ENCODE results near the gene LMBRD1.
"Not testable (repeated sequence)": the region's sequence is repeated elsewhere in the genome, so short reads cannot be mapped to it uniquely, and the experiment has no call there.

Gene LMBRD1

DNA sequence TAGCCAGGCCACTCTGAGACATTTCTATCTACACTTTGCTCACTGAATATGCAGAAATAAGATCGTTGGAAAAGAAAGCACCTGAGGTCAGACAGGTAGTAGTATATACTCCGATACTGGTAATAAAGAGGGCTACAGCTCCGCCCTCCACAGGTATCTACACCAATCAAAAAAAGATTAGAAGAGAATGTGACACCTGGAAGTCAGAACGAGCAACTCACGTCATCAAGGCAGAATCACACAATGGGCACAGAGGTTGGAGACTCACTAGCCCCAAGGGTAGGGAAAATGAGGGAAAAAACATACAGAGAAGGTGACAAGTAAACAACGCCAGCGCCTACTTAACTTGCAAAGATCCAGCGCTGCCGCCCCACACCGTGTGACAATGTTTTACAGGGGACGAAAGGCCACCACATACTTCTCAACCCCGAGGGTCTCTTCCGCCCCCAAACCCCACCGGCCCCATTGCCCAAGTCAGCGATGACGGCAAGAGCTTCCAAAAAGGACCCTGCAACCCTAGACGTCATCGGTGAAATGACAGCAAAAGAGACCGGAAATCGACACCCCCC is 653 bp downstream of the LMBRD1 start:
- DNase-seq (ENCODE audit: low read depth) = no peak

DNA sequence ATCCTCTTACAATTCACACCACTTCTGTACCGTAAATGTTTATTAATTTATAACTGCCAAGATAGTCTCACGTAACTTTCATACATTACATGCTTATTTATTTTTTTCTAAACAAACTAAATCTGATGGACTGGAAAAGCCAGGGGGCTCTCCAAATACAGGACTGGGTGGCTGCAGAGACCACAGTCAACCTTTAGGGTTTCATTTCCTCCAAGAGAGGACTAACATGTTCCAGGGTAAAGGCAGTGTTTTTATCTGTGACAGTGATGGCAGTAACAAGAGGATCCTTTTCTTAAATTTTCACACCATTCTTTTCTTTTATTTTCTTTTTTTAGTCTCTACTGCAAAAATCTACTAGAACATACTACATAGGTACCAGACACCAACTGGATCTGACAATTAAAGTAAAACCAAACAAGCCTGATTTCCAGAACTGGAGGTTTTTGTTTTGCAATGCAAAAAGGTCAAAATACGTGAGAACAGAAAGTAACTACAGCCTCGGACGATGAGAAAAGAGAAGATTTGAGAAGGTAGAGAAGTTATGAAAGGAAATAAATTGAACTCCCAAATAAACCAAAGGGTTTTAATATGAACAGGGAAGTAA is 1.2 kb downstream of the LMBRD1 start:
- DNase-seq (ENCODE audit: low read depth) = no peak

DNA sequence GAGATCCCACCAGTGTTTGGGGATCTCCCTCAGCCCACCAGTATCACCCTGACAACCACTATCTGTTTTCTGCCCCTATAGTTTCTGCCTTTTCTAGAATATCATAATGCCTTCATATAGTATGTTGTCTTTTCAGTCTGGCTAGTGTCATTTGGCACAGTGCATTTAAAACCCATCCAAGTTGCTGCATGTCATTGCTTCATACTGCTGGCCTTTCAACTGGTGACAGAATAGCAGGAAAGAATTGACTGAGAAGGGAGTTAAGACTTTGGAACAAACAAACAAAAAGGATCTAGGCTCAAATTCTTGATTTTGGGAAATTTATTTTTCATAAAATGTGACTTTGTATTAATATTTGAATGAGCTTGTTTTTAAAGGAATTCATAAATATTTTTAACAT is 4.5 kb downstream of the LMBRD1 start:
- no peak for DNase-seq (ENCODE audit: low read depth)

DNA sequence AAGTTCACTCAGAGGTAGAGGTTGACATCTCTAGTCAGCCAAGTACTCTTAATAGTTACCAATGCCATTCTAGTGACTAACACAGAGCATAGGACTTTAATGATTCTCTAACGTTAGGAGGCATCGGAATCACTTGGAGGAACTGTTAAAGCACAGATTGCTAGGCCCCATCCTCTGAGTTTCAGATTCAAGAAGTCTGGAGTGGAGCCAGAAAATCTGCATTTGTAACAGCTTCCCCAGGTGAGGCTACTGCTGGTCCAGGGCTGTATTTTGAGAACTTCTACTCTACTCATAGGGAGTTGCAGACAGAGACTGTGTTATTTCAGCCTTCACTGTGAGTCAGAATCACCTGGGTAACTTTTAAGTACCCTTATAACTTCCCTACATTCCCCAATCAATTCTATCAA is 5.7 kb downstream of the LMBRD1 start:
- DNase-seq (ENCODE audit: low read depth) = no peak

DNA sequence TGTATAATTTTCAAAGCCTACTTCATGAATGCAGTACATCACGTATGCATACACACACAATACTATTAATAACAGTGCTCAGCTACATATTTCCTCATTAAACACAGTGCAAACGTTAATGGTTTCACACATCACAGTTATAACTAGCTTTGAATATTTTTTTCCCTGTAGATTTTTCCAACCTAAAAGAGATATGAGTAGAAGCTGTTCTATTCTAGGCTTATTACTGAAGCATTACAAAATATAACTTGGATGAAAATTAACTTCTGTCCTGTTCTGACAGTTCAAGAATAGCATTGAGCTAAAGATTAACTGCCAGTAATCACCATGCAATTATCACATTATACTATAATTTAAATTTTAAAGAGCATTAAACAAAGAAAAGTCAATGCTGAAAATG is 6.2 kb downstream of the LMBRD1 start:
- DNase-seq (ENCODE audit: low read depth) = no peak

DNA sequence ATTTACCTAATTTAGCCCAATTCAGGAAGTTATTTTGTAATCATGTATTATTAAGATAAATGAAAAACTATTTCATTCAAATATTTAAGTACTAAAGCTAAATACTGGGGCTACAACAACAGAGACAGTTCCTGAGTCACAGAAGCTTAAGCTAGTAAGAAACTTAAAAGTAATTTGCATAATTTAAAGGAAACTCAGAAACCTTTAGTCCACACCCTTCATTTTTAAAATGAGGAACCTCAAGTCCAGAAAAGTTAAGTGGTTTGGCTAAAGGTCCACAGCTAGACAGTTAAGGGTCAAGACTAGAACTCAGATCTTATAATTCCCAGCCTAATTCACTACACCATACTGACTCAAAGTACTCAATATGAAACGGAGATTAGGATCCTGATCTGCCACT is 7.2 kb downstream of the LMBRD1 start:
- DNase-seq (ENCODE audit: low read depth) = no peak

DNA sequence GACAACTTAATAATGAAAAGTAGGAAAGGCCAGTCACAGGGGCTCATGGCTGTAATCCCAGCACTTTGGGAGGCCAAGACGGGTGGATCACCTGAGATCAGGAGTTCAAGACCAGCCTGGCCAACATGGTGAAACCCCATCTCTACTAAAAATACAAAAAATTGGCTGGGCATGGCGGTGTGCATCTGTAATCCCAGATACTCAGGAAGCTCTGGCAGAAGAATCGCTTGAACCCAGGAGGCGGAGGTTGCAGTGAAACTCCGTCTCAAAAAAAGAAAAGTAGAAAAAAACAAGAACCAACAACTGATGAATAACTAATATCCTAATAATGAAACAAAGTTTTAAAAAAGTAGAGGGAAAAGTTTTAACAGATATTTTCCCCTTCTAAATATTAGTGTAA is 9.4 kb downstream of the LMBRD1 start:
- not testable (repeated sequence) for DNase-seq (ENCODE audit: low read depth)

DNA sequence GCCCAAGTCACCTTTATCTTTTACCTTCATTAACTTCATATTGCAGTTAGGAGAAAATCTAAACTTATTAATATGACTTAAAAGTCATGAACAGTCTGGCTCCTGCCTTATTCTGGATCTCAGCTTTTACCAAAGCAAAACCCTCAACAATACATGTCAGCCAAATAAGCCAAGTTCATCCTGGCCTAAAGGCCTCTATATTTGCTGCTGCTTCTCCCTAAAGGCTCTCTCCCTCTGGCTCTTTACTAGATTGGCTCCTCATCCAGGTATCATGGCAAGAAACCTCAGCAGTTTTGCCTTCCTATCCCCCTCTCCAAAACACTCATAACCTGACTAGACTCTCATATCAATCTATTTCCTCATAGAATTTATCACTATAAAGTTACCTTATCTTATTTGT is 11.1 kb downstream of the LMBRD1 start:
- no peak for DNase-seq (ENCODE audit: low read depth)

DNA sequence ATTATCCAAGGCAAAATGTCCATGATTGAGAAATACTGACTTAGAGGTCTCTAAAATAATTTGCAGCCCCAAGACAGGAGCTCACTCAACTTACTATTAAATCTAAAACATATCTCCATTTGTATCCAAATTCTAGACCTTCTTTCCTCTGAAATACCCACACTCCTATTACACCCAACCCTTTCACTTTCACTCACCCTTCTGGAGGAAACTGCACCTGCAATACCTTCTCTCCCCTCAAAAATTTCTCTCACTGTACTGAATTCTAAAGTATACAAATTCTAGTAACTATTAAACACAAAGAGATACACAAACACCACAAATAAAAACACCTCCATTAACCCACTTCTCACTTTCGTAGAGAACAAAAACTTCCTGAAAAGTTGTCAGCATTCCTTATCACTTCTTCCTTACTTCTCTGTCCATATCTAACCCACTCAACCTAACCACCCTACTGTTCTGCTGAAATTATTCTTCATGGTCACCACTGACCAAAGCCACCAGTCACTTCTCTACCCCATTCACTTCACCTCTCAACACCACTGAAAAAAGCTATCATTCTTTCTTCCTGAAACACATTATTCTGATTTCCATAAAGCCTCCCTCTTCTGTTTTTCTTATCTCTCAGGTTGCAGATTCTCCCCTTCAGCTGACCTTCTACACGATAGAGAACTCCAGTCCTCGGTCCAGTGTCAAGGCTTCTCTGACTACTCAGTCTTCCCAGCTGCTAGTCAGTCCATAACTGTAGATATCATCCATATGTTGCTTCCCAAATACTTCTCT is 12.0 kb downstream of the LMBRD1 start:
- no peak for DNase-seq (ENCODE audit: low read depth)

DNA sequence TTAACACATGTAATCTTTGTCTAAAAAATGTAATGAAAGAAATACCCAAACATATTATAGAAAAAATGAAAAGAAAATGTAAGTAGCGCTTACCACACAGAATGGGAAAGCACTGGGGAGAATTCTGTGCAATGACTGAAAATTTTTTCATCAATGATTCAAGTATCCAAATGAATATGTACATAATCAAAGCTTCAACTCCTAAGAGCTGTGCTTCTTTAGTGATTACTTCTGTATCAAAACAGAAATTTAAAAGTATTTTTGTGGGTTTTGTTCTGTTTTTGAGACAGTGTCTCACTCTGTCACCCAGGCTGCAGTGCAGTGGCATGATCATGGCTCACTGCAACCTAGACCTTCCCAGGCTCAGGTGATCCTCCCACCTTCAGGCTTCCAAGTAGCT is 13.7 kb downstream of the LMBRD1 start:
- no peak for DNase-seq (ENCODE audit: low read depth)

DNA sequence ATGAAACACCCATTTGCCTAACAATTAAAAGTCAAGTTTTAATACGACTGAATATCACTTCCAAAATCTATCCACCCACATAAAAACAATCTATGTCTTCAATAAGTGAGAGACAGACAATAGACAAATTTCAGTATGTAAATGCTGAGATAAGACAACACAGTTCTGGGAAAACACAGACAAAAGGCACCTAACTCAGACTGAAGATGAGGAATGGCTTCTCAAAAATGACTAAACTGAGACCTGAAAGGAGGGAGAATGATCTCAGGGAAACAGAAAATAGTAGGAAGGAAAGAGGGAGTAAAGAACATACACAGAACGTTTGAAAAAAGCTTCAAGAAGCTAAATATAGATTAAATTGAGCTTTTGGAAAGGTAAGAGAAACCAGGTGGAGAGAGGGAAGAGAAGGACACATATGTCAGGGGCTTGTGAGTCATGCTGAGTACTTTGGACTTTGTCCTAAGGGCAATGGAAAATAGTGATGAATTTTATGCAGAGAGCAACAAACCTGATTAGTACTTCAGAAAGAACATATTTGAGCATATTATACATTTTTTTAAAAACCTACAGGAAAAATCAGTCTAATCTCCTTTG is 16.1 kb downstream of the LMBRD1 start:
- DNase-seq (ENCODE audit: low read depth) = no peak

DNA sequence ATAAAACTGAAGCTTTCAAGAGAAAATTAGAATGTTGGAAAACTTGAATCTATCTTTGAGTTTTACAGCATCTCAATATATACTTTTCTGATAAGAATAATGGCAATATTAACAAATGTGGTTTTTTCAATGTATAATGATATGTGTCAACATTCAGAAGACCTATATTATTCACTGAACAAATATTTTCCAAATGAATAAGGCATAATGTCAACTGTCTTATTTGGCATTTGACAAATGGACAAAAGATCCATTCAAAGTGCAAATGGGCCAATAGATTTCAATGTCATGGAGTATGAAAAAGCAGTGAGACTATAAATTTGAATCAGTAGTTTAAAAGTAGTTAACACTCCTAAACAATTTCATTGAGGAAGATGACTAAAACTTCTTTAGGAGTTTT is 20.9 kb downstream of the LMBRD1 start:
- DNase-seq (ENCODE audit: low read depth) = no peak

DNA sequence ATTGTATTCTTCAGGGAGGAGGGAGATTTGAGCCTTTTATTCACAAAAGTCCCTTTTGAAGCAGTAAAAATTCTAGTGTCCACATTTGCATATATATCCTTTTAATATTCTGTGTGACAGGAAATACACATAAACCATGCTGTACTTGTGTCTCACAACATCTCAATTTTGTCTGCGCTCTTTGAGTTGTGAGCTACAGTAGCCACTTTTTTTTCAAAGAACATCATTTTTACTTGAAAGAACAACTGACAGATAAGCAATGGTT is 21.3 kb downstream of the LMBRD1 start:
- DNase-seq (ENCODE audit: low read depth) = no peak

DNA sequence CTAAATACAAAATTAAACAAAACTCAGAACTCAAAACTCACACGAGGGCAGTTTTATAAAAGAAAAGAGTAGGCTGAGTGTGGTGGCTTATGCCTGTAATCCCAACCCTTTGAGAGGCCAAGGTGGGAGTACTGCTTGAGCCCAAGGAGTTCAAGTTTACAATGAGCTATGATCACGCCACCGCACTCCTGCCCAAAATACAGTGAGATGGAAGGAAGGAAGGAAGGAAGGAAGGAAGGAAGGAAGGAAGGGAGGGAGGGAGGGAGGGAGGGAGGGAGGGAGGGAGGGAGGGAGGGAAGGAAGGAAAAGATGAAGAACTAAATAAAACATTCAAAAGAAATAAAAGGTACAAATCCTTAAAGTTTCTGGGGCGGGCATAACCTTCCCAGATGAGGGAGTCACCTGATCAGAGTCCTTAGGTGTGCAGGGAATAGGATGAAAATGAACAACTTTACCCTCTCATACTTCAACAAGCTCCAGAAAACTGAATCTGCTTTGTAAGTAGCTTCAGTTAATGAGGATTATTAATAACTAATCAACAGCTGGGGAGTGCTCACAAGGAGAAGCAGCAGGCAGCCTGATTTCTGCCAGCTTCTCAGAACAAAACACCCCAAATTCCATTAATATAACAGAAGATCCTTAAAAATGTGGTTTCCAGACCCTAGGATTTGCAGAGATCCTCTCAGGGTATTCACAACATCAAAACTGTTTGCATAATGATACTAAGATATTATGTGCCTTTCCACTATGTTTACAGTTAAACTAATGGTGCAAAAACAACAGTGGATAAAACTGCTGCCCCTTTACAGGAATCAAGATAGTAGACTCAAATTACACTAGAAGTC is 21.8 kb downstream of the LMBRD1 start:
- DNase-seq (ENCODE audit: low read depth) = no peak

DNA sequence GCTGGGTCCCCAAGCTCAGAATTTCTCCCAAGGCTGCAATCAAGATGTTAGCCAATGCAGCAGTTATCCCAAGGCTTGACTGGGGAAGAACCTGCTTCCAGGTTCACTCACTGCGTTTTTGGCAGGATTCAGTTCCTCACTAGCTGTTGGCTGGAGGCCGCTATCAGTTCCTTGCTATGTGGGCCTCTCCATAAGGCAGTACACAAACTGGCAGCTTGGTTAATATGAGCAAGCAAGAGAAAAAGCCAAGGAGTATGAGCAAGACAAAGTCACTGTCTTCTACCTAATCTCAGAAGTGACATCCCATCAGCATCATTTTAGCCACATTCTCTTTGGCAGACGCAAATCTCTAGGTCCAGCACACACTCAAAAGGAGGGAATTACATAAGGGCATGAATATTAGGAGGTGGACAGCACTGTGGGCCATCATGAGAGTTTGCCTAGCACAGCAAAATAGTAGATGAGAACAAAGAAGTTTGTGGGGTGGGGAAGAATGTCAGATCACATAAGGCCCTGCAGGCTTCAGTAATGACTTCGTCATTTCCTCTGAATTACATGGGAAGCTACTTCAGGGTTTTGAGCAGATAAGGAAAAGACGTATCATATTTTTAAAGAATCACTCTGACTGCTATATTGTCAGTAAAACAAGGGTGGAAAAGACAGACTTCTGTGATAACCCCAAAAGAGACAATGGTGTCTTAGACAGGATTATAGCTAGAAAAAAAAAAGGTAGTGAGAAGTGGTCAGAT is 25.5 kb downstream of the LMBRD1 start:
- no peak for DNase-seq (ENCODE audit: low read depth)

DNA sequence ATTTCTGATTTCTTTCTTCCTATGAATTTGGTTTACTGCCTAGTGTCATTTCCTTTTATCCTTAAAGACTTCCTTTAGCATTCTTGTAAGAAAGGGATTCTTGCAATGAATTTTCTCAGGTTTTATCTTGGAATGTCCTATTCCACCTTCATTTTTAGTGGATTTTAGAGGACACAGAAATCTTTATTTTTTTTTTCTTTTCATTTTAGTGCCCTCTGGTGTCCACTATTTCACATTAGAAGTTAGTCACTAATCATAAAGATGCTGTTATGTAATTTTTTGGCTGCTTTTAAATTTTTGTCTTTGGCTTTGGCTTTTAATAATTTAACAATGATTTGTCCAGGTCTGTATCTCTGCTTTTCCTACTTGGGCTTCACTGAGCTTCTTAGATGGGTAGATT is 28.1 kb downstream of the LMBRD1 start:
- DNase-seq (ENCODE audit: low read depth) = no peak

DNA sequence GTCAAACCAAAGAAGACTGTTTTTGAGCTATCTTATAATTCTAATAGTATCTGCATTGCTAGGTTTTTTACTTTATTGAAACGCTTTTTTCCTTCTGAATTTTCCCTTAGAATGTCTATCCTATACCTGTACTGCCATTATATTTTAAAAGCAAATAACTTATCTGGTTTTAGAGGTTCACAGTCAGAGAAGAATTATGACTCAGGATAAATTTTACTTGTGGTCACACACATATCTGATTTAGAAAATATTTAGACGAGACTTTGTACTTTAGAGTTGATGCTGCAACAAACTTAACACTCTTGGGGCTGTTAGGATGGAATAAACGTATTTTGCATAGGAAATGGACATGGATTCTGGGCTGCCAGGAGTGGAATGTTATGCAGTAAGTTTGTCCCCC is 33.0 kb downstream of the LMBRD1 start:
- DNase-seq (ENCODE audit: low read depth) = no peak

DNA sequence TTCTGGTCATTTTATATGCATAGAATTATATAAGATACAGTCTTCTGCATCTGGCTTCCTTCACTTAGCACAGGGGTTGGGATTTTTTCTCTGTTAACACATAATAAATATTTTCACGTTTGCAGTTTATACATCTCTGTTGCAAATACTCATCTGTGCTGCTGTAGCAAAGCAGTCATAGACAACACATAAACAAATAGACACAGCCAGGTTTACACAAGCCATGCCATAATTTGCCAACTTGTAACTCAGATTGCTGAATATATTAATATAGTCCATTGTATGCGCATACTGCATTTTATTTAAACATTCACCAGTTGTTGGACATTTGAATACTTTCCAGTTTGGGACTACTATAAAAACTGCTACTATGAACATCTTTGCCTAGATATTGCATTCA is 35.0 kb downstream of the LMBRD1 start:
- no peak for DNase-seq (ENCODE audit: low read depth)

DNA sequence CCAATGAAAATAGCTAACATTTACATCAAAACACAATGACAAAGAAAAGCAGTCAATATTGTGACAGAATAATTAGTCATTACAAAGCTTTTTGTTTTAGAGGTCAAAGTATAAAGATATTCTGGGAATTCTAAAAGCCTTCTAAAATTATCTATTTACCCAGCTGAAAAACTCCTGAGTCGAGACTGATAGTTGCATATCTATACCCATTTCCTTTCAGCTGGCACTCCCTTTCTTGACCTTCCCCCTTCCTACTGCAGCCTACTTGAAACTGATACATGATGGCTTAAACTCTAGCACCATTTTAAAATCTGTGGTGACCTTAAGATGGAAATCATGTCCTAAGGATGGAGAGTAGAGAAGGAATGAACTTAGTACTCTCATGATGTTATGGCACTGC is 38.6 kb downstream of the LMBRD1 start:
- no peak for DNase-seq (ENCODE audit: low read depth)

DNA sequence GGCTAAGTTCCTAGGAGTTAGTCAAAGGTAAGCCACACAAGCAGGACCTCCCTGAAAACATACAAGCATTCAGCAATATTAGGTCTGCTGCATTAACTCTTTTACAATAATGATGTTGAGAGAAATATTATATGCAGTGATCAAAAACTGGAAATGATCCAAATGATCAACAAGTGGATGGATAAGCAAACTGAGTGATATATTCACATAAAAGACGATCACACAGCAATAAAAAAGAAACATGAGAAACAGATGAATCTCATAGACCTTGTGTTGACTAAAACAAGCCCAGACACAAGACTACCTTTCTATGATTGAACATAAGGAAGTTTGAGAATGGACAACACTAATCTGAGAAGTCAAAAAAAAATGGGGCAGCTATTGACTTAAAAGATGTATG is 39.9 kb downstream of the LMBRD1 start:
- no peak for DNase-seq (ENCODE audit: low read depth)

DNA sequence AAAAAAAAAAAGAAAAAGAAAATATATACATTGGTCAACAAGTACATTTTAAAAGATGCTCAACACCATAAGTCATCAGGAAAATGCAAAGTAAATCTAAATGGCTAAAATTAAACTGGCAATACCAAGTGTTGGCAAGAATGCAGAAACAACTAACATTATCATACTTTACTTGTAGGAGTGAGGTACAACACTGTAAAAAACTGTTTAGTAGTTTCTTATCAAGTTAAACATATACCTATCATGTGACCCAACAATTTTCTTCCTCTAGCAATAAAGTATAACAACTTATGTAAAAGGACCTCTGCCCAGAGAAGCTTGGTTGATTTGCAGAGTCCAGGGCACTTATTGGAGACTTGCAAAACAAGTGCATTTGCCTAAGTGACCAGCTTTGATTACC is 40.4 kb downstream of the LMBRD1 start:
- no peak for DNase-seq (ENCODE audit: low read depth)

DNA sequence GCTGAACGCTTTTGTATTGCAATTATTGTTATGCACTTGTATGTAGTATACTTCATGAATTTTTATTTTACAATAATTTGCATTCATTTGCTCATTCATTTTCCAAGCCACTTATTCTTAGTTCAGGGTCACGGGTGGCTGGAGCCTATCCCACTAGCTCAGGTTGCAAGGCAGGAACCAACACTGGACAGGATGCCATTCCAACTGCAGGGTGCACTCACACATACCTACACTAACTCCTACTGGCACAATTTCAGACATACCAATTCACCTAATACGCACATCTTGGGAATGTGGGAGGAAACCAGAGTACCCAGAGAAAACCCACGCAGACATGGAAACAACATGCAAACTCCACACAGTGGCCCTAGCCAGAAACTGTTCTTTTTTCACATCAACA is 61.8 kb downstream of the LMBRD1 start:
- no peak for DNase-seq (ENCODE audit: low read depth)

All from stimulated activated CD8-positive, alpha-beta memory T cell treated with anti-CD3 and anti-CD28 coated beads, Interleukin-4, amount 100 ng/mL, for 24 hours (primary cell).